GM20000 (cell line): ENCODE measurements around the gene SEMA3B.

ENCODE experiments used
- DNase-seq: peaks from one replicate; pipeline ENCODE4 v3.0.0; 2012; ENCODE audit warnings: low spot score
- CTCF ChIP-seq: IDR thresholded peaks from 2 replicates; pipeline ENCODE4 v1.5.1; 2012; ENCODE audit warnings: mild to moderate bottlenecking, control low read depth; ENCODE audit errors: extremely low read depth, missing control alignments

SEMA3B gene

GRCh38 chr3:50268703-50269451 is at the start of gene SEMA3B:
Gene SEMA3B (plus strand): TSS chr3:50269147. CDS start chr3:50269241, 94 bp downstream.
- no peak for DNase-seq
- no peak for TF ChIP-seq CTCF

- no peak for DNase-seq
- TF ChIP-seq CTCF: no peak
These were observed 49.7 kb upstream of the SEMA3B start for GRCh38 chr3:50219285-50219684.

- DNase-seq: no peak
- TF ChIP-seq CTCF: no peak
These were observed 48.8 kb upstream of the SEMA3B start for GRCh38 chr3:50220109-50220508.

GRCh38 chr3:50221051-50221410 is 47.9 kb upstream of the SEMA3B start:
- no peak for TF ChIP-seq CTCF

GRCh38 chr3:50221411-50222168 is 47.4 kb upstream of the SEMA3B start:
- no peak for TF ChIP-seq CTCF
- DNase-seq: no peak

More at GRCh38 chr3:50221051-50221410, 47.9 kb upstream of the SEMA3B start:
- no peak for DNase-seq

GRCh38 chr3:50222169-50222528 is 46.8 kb upstream of the SEMA3B start:
- DNase-seq: no peak
- no peak for TF ChIP-seq CTCF

GRCh38 chr3:50224639-50225038 is 44.3 kb upstream of the SEMA3B start:
- no peak for TF ChIP-seq CTCF
- DNase-seq: no peak
